Activated CD4-positive, alpha-beta T cell treated with anti-CD3 and anti-CD28 coated beads, Interleukin-2, amount 10 ng/mL, durations not matched to agents 24 days and 14 days (primary cell): ENCODE results near the gene KNTC1. TPM values are rescaled to one million over a fixed set of nuclear protein-coding genes. Genes with fewer than 3 reads are reported as not detected.
A peak's percentile ranks its signal among the peaks of the same experiment; 100 is the strongest.
"Not testable (repeated sequence)": the region's sequence is repeated elsewhere in the genome, so short reads cannot be mapped to it uniquely, and the experiment has no call there.

ENCODE experiments used
- DNase-seq: peaks from one replicate; pipeline ENCODE4 v3.0.0; 2022
- H3K27ac Mint-ChIP-seq: one replicate; pipeline ENCODE4 v1.8.0; 2022; ENCODE audit warnings: mild to moderate bottlenecking, mixed read lengths
- H3K27me3 Mint-ChIP-seq: one replicate; pipeline ENCODE4 v1.8.0; 2022; ENCODE audit warnings: mixed read lengths
- H3K36me3 Mint-ChIP-seq: one replicate; pipeline ENCODE4 v1.8.0; 2022; ENCODE audit warnings: low read depth, mild to moderate bottlenecking, mixed read lengths
- H3K4me1 Mint-ChIP-seq: one replicate; pipeline ENCODE4 v1.8.0; 2021; ENCODE audit warnings: mixed read lengths
- H3K4me3 Mint-ChIP-seq: one replicate; pipeline ENCODE4 v1.8.0; 2022; ENCODE audit warnings: mild to moderate bottlenecking, moderate library complexity, mixed read lengths
- H3K9me3 Mint-ChIP-seq: one replicate; pipeline ENCODE4 v1.8.0; 2021; ENCODE audit warnings: mixed read lengths
- intact Hi-C: fragments of 100-400 bp; cut with micrococcal nuclease; formaldehyde crosslinking; loops from one replicate; pipeline ENCODE4 v1.15.1; 2023
- total RNA-seq: library from RNA; stranded (reverse); gene quantifications from 2 replicates; pipeline ENCODE4 v1.2.3, GENCODE V29; 2022

The KNTC1 gene
- total RNA-seq, 1 donor from 2014 or later: 129 TPM

DNA sequence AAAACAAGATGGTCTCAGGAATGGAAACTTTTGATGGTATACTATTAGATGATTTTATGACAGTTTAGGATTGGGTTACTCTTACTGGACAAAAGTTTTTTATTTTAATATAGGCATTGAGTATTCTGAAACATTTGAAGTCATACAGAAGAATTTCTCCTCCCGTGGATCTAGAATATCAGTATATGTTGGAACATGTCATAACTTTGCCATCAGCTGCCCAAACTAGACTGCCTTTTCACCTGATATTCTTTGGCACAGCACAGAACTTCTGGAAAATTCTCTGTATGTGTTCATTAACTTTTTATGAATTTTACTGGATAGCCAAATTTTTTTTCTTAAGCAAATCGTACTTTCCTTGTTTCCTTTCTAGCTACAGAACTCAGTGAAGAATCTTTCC, 75.4 kb downstream of the KNTC1 start:
- H3K4me3 Mint-ChIP-seq: no peak overlapping the region
- H3K27ac Mint-ChIP-seq: no peak overlapping the region
- H3K4me1 Mint-ChIP-seq: no peaks in the 10 kb centered on the region
- no peaks in the 10 kb centered on the region for H3K27me3 Mint-ChIP-seq
- no peak for DNase-seq
- intact Hi-C loops: no loop called here
- no peaks in the 10 kb centered on the region for H3K9me3 Mint-ChIP-seq
- peaks cover 32% of the 10 kb centered on the region for H3K36me3 Mint-ChIP-seq

DNA sequence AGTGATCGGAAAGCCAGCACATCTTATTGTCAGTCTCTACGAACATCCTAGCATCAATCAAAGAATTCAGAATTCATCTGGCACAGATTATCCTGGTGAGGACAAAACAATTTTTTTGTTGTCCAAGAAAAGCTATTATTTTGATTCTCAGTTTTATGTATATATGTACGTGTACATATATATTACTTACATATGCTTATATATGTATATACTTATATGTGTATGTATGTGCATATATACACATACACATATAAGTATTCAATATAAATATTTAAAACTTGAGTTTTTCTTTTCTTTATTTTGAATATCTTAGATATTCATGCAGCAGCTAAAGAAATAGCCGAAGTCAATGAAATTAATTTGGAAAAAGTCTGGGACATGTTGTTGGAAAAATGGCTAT, 77.9 kb downstream of the KNTC1 start:
- H3K27ac Mint-ChIP-seq: no peak overlapping the region
- H3K36me3 Mint-ChIP-seq: peaks cover 26% of the 10 kb centered on the region
- H3K4me3 Mint-ChIP-seq: no peak overlapping the region
- H3K9me3 Mint-ChIP-seq: no peaks in the 10 kb centered on the region
- no peaks in the 10 kb centered on the region for H3K4me1 Mint-ChIP-seq
- intact Hi-C loops: no loop called here
- no peak for DNase-seq
- H3K27me3 Mint-ChIP-seq: no peaks in the 10 kb centered on the region

DNA sequence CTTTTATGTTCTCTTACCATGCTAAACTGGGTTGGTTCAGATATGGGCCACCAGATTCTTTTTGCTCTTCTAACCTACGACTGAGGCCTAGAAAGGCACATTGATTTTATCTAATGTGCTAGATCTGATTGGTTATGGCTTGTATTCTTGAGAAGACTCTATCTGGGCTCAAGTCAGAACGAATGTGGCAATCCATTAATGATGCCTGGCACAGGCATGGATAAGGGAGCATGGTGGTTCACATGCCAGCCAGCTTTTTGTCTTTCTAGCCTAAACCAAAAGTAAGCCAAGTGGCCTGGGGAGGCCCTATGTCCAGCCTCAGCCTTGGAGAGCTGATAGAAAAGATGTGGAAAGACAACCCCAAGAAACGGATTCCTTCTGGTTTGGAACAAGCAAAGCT, 82.7 kb downstream of the KNTC1 start:
- Mint-ChIP-seq H3K27me3 (no peaks in the 10 kb centered on the region), H3K27ac (no peak overlapping the region), H3K4me3 (no peak overlapping the region), H3K4me1 (no peaks in the 10 kb centered on the region), H3K9me3 (no peaks in the 10 kb centered on the region), H3K36me3 (peaks cover 39% of the 10 kb centered on the region)
- DNase-seq: no peak
- intact Hi-C loops: no loop called here

DNA sequence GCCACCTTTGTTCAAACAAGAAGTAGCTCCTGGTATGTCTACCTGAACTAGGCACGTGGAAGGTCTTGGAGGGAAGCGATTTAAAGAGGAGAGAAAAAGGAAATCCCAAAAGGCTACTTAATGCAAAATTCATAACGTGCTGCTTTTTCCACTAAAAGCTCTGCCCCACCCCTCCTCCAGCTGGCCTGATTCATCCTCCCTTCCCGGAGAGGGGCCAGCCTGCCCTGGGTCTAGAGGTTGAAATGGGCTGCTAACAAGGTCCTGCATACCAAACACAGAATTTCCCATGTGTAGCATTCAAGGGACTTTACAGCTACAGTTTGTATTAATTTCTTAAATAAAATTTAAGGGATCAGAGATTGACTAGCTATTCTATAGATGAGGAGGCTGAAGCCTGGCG, 83.2 kb downstream of the KNTC1 start:
- H3K27ac Mint-ChIP-seq: no peak overlapping the region
- H3K4me3 Mint-ChIP-seq: no peak overlapping the region
- intact Hi-C loops: no loop called here
- H3K27me3 Mint-ChIP-seq: no peaks in the 10 kb centered on the region
- H3K9me3 Mint-ChIP-seq: no peaks in the 10 kb centered on the region
- DNase-seq: no peak
- H3K4me1 Mint-ChIP-seq: no peaks in the 10 kb centered on the region
- H3K36me3 Mint-ChIP-seq: peaks cover 40% of the 10 kb centered on the region

DNA sequence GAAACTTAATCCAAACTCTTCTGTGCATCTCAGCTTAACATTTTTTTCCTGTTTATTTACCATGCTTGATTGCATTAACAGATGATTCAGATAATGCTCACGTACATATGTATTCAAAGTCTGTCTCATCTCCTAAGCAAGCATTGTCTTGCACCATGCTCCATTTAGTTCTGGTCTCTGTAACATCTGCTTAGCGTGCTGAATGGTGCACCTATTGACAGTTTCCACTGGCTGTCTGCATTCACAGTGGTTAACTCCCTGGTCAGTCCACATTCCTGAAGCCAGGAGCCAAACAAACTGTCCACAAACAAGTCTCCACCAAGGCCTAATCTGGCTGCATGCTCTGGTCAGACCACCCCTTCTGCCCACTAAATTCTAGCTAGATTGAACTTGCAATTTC, 83.9 kb downstream of the KNTC1 start:
- H3K36me3 Mint-ChIP-seq: peaks cover 43% of the 10 kb centered on the region
- H3K27ac Mint-ChIP-seq: no peak overlapping the region
- H3K4me1 Mint-ChIP-seq: no peaks in the 10 kb centered on the region
- intact Hi-C loops: no loop called here
- H3K4me3 Mint-ChIP-seq: no peak overlapping the region
- DNase-seq: no peak
- H3K9me3 Mint-ChIP-seq: no peaks in the 10 kb centered on the region
- H3K27me3 Mint-ChIP-seq: no peaks in the 10 kb centered on the region

DNA sequence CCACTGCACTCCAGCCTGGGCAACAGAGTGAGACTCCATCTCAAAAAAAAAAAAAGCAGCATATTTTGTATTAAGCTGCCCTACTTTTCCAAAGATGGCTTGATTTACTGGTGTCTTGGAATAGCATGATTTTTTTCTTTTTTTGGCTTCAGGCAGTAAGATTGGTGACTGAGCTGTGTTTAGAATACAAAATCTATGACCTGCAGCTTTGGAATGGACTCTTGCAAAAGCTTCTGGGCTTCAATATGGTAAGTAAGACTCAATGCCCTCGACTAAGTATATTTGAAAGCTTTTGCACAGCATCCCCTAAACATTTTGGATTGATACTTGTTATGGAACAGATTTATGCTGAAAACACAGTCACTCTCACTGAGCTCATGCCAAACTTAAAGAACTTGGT, 87.8 kb downstream of the KNTC1 start:
- Mint-ChIP-seq H3K27me3 (no peaks in the 10 kb centered on the region), H3K4me3 (no peak overlapping the region), H3K4me1 (no peaks in the 10 kb centered on the region), H3K36me3 (peaks cover 59% of the 10 kb centered on the region), H3K9me3 (no peaks in the 10 kb centered on the region), H3K27ac (no peak overlapping the region)
- DNase-seq: no peak
- intact Hi-C loops: no loop called here

DNA sequence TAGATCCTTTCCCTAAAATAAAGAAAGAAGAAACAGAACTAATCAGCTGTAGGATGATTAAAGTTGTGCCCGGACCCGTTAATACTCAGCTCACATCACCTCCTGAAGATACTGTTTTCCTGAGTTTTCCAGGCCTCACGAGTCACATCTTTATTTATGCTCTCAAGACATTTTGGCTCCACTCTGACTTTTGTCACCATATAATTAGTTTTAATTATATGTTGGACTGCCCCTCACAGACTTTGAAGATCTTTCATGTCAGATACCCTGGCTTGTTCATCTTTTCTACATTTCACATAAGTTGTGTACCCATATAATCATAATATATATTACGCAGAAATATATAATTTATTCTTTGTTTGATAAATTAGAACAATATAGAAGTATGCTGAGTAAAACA, 88.7 kb downstream of the KNTC1 start:
- DNase-seq: no peak
- intact Hi-C loops: no loop called here
- no peaks in the 10 kb centered on the region for H3K27me3 Mint-ChIP-seq
- H3K4me1 Mint-ChIP-seq: no peaks in the 10 kb centered on the region
- no peak overlapping the region for H3K27ac Mint-ChIP-seq
- no peak overlapping the region for H3K4me3 Mint-ChIP-seq
- H3K9me3 Mint-ChIP-seq: no peaks in the 10 kb centered on the region
- H3K36me3 Mint-ChIP-seq: peaks cover 62% of the 10 kb centered on the region

DNA sequence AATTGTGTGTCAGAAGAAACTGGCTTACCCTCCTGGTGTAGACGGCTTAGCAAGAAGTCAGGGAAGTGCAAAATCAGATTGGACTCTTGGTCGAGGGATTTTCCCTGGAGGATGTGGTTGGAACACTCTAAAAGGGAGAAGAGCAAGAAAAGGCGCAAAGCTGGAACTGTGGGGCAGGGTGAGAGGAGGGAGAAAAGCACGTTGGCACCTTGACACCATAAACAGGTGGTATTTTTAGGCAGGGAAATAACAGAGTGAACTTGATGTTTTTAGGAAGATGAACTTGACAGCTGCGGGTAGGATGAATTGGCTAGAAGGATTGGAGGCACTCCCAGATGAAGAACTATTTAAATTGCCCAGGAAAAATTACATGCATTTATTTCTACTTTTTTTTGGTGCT, 108.4 kb downstream of the KNTC1 start:
- Mint-ChIP-seq H3K36me3 (peaks cover 15% of the 10 kb centered on the region), H3K4me3 (no peak overlapping the region), H3K27me3 (no peaks in the 10 kb centered on the region), H3K27ac (peak overlapping the region; percentile 46), H3K4me1 (peaks cover 3% of the 10 kb centered on the region), H3K9me3 (no peaks in the 10 kb centered on the region)
- intact Hi-C loops: no loop called here
- DNase-seq: no peak

DNA sequence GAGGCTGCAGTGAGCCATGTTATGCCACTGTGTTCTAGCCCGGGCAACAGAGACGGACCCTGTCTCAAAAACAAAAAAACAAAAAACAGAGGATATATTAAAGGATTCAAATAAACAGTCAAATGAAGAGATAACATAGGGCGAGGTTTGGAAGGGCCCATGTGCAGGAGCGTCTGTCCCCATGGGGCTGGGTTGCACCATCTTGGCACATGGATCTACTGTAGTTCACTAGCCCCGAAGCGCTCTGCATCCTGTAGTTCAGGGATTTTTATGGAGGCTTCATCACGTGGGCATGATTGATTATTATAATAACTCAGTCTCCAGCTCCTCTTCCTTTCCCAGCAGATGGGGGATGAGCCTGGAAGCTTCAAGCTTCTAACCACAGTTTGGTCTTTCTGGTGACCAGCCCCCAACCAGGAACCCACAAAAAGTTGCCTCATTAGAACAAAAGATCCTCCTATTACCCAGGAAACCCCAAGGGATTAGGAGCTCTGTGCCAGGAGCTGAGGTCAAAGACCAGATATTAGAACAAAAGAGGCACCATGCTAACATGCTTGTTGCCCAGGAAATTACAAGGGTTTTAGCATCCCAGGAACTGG, 116.3 kb downstream of the KNTC1 start:
- Mint-ChIP-seq H3K4me3 (no peak overlapping the region), H3K36me3 (peaks cover 9% of the 10 kb centered on the region), H3K27ac (no peak overlapping the region), H3K4me1 (peaks cover 17% of the 10 kb centered on the region), H3K27me3 (no peaks in the 10 kb centered on the region), H3K9me3 (no peaks in the 10 kb centered on the region)
- intact Hi-C loops: no loop called here
- DNase-seq: no peak

DNA sequence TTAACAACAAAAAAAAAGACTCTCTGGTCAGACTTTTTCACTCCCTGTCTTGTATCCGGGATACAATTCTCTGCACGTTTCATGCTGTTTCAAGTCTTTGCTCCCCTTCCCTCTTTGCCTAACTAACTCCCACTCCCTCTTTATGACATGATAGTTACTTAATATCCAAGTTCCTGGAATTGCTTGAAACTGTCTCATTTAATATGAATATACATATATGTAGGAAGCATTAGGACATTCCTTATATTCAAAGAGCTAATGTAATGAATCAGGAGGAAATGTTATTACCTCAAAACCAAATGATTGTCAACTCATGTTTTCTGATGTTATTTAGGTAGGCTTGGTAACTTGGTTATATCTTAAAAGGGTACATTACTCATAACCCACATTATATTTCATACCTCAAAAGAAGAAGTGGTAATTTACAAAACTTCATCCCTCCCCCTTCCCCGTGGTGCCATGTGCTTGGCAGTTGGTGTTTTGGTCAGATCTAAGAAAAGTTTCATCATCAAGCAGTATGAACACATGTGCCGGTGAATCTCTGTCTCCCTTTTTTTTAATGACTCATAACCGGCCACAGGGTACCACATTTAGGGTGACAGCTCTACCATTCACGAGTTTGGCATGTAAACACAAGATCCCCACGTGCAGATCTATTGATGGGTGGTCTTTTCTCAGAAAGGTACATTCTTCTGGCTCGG, 119.6 kb downstream of the KNTC1 start:
- no peaks in the 10 kb centered on the region for H3K27me3 Mint-ChIP-seq
- no peaks in the 10 kb centered on the region for H3K9me3 Mint-ChIP-seq
- peak overlapping the region; percentile 79 for H3K27ac Mint-ChIP-seq
- intact Hi-C loops: loop anchor here (1.0 to 2.0 kb wide), 3 partner anchors 74 to 106 kb away; partner anchors contain the start of gene DENR
- DNase-seq: peak; percentile 79
- H3K36me3 Mint-ChIP-seq: peaks cover 5% of the 10 kb centered on the region
- H3K4me1 Mint-ChIP-seq: peaks cover 17% of the 10 kb centered on the region
- peak overlapping the region; percentile 73 for H3K4me3 Mint-ChIP-seq

DNA sequence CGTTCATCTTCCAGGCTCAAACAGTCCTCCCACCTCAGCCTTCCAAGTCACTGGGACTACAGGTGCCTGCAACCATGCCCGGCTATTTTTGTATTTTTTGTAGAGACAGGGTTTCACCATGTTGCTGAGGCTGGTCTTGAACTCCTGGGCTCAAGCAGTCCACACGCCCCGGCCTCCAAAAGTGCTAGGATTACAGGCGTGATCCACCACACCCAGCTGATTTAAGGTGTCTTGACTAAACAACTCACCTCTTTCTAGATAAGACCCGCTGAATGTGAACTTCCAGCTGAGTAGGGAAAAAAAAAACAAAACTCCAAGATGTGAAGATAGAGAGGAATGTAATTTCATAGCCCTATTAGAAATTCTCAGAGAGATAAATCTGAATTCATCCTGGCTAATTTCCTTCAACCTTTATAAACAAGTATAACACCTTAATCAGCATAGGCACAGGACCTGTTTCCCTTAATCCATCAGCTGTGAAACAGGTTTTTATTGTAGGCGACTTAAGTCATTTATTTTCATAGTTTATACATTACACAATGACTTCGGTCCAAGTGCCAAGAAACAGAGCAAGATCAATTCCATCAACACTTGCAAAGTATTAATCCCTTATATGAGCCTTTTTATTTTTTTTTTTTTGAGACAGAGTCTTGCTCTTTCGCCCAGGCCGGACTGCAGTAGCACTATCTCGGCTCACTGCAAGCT, 124.6 kb downstream of the KNTC1 start:
- no peaks in the 10 kb centered on the region for H3K27me3 Mint-ChIP-seq
- DNase-seq: no peak
- no peak overlapping the region for H3K4me3 Mint-ChIP-seq
- H3K36me3 Mint-ChIP-seq: peaks cover 5% of the 10 kb centered on the region
- H3K9me3 Mint-ChIP-seq: no peaks in the 10 kb centered on the region
- intact Hi-C loops: no loop called here
- H3K27ac Mint-ChIP-seq: no peak overlapping the region
- H3K4me1 Mint-ChIP-seq: peaks cover 12% of the 10 kb centered on the region

DNA sequence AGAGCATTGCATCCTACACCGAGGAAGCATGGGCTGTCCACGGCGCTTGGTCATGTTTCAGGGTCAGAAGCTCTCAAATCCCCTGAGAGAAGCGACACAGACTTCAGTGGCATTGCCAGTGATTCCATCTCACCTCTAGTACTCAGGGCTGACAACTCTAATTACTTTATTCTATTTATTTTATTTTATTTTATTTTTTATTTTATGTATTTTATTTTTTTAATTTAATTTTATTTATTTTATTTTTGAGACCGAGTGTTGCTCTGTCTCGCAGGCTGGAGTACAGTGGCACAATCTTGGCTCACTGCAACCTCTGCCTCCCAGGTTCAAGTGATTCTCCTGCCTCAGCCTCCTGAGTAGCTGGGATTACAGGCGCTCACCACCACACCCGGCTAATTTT, 126.2 kb downstream of the KNTC1 start:
- H3K9me3 Mint-ChIP-seq, H3K4me1 Mint-ChIP-seq, H3K36me3 Mint-ChIP-seq, DNase-seq, intact Hi-C loops, H3K27me3 Mint-ChIP-seq, H3K4me3 Mint-ChIP-seq, H3K27ac Mint-ChIP-seq: not testable (repeated sequence)

DNA sequence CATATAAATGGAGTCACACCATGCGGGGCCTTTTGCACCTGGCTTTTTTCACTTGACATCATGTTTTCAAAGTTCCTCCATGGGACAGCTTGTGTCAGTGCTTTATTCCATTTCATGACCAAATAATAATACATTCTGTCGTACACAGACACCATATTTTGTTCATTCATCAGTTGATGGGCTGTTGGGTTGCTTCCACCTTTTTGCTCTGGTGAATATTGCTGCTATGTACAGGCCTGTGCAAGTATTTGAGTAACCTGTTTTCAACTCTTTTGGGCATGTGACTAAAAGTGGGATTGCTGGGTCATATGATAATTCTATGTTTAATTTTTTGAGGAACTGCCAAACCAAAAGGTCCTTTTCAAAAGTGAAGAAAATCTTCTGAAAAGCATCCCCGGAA, 129.2 kb downstream of the KNTC1 start:
- intact Hi-C loops: no loop called here
- H3K4me1 Mint-ChIP-seq: no peaks in the 10 kb centered on the region

DNA sequence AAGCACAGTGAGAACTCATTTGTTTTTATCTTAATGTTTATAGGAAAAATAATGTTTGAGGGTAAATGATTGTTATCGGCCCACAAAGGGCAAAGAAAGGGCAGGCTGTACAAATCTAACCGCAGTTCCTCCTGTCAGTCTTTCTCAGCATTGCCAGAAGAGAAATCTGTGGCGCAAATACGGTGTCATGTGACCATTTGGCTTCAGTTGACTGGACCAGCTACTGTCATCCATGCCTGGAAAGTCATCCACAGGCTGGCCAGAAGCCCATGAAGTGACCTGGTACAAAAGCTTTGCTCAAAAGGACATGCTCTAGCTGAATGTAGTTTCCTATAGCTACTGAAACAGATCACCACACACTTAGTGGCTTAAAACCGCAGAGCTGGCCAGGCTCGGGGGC, 132.5 kb downstream of the KNTC1 start:
- Mint-ChIP-seq H3K4me1 (no peaks in the 10 kb centered on the region), H3K4me3 (no peak overlapping the region), H3K27ac (no peak overlapping the region), H3K27me3 (no peaks in the 10 kb centered on the region), H3K9me3 (no peaks in the 10 kb centered on the region), H3K36me3 (peaks cover 5% of the 10 kb centered on the region)
- intact Hi-C loops: no loop called here
- no peak for DNase-seq

More for the DNA sequence above, 129.2 kb downstream of the KNTC1 start:
- Mint-ChIP-seq H3K4me3 (no peak overlapping the region), H3K27me3 (no peaks in the 10 kb centered on the region), H3K27ac (no peak overlapping the region), H3K36me3 (peaks cover 4% of the 10 kb centered on the region), H3K9me3 (no peaks in the 10 kb centered on the region)
- DNase-seq: no peak
